Aorta (tissue), 5 donors: Measurements from ENCODE around the gene BET1. TPM values are rescaled to one million over a fixed set of nuclear protein-coding genes. Genes with fewer than 3 reads are reported as not detected.

Experiments used
- ATAC-seq: fragments of 200-7000 bp; cut with Tn5 transposase; one replicate; pipeline ENCODE4 v1.9.1; 2022; ENCODE audit warnings: moderate library complexity; ENCODE audit not compliant: low FRiP score
- DNase-seq, 2 donors: peaks; one replicate each; pipeline ENCODE4 v3.0.0-alpha.2; 2020
- H3K27ac ChIP-seq, 2 donors: one replicate each; pipeline ENCODE4 v1.5.1; 2013; ENCODE audit warnings: low read length in 2 of 2, mild to moderate bottlenecking in 2 of 2, moderate library complexity in 2 of 2, control low read depth in 1 of 2, inconsistent platforms in 1 of 2, low read depth in 1 of 2
- H3K27me3 ChIP-seq, 2 donors: one replicate each; pipeline ENCODE4 v1.6.1; 2013; ENCODE audit warnings: control low read depth in 1 of 2, low read length in 1 of 2, mild to moderate bottlenecking in 1 of 2, moderate library complexity in 1 of 2; ENCODE audit not compliant: insufficient read depth in 2 of 2, control insufficient read depth in 1 of 2
- H3K36me3 ChIP-seq, 2 donors: one replicate each; pipeline ENCODE4 v1.6.1; 2013; ENCODE audit warnings: control low read depth in 1 of 2, low read length in 1 of 2, mild to moderate bottlenecking in 1 of 2; ENCODE audit not compliant: insufficient read depth in 2 of 2, control insufficient read depth in 1 of 2
- H3K4me1 ChIP-seq, 2 donors: one replicate each; pipeline ENCODE4 v1.6.1; 2013; ENCODE audit warnings: low read length in 2 of 2, control low read depth in 1 of 2, mild to moderate bottlenecking in 1 of 2, moderate library complexity in 1 of 2; ENCODE audit not compliant: insufficient read depth in 2 of 2, control insufficient read depth in 1 of 2
- H3K4me3 ChIP-seq, 2 donors: one replicate each; pipeline ENCODE4 v1.5.1; 2013; ENCODE audit warnings: low read length in 2 of 2, control low read depth in 1 of 2, mild to moderate bottlenecking in 1 of 2
- H3K9me3 ChIP-seq: one replicate; pipeline ENCODE4 v1.6.1; 2013; ENCODE audit warnings: mild to moderate bottlenecking, low read length; ENCODE audit not compliant: control insufficient read depth
- WGBS, 2 donors: extraction: QIAGEN DNeasy Blood & Tissue Kit; methylation state at CpG; one replicate each; pipeline ENCODE4 v1.1.7; 2013; 5-methylcytosine and 5-hydroxymethylcytosine counted together
- intact Hi-C, 2 donors: fragments of 100-400 bp; cut with DNase I; formaldehyde crosslinking; loops; one replicate each; pipeline versions ENCODE4 v1.14.2 to v1.15.0; 2022
- polyA plus RNA-seq, 2 donors: library from polyadenylated mRNA; stranded (reverse); fragments of 200-250 nt; gene quantifications; one replicate each; pipeline ENCODE4 v1.2.3, GENCODE V29; 2013
- total RNA-seq, 2 donors: library from RNA; stranded (reverse); fragmentation: NEBNext Ultra II Directional; extraction: Animal tissue kit (Norgen Biotek cat#: 25700); gene quantifications; one replicate each; pipeline ENCODE4 v1.2.1, GENCODE V29; 2021
- donor health status: healthy with polysubstance abuse.
- donor health status: Bipolar disorder and iron deficiency.
- donor health status: DM: no; HTN: no; CAD: no.
- donor health status: DM: no; HTN: no; CAD: no.
- donor health status: DM: yes; HTN: yes; CAD: no.

Gene BET1
- total and polyA plus RNA-seq, 4 donors: 14.3 to 28.9 (median 20.8) TPM

GRCh38 chr7:94044806-94045205, 40.7 kb upstream of the BET1 start:
- intact Hi-C loops: no loop called here
- H3K36me3 ChIP-seq: no peaks in the 10 kb centered on the region
- DNase-seq (no peak), ATAC-seq (no peak)
- no peaks in the 10 kb centered on the region for H3K27me3 ChIP-seq
- H3K4me3 ChIP-seq: no peak overlapping the region
- no peaks in the 10 kb centered on the region for H3K4me1 ChIP-seq
- H3K27ac ChIP-seq: no peak overlapping the region
- no peaks in the 10 kb centered on the region for H3K9me3 ChIP-seq

GRCh38 chr7:94043299-94043698, 39.1 kb upstream of the BET1 start:
- Histone ChIP-seq H3K27me3 (no peaks in the 10 kb centered on the region), H3K4me1 (no peaks in the 10 kb centered on the region), H3K9me3 (no peaks in the 10 kb centered on the region), H3K4me3 (no peak overlapping the region), H3K36me3 (no peaks in the 10 kb centered on the region), H3K27ac (no peak overlapping the region)
- intact Hi-C loops: no loop called here
- WGBS, 2 donors: 52 to 68% methylated on average over 1 of the region's 1 CpG
- ATAC-seq (no peak), DNase-seq (no peak)

GRCh38 chr7:94042381-94042780, 38.2 kb upstream of the BET1 start:
- no peak for DNase-seq
- no peaks in the 10 kb centered on the region for H3K27me3 ChIP-seq
- H3K9me3 ChIP-seq: no peaks in the 10 kb centered on the region
- no peaks in the 10 kb centered on the region for H3K4me1 ChIP-seq
- intact Hi-C loops: no loop called here
- ATAC-seq: no peak
- 68 to 74% methylated on average over 3 of the region's 3 CpGs for WGBS, 2 donors
- no peak overlapping the region for H3K4me3 ChIP-seq
- no peaks in the 10 kb centered on the region for H3K36me3 ChIP-seq
- H3K27ac ChIP-seq: no peak overlapping the region

GRCh38 chr7:94041529-94041928, 37.4 kb upstream of the BET1 start:
- no peak for ATAC-seq

GRCh38 chr7:94040254-94040653, 36.1 kb upstream of the BET1 start:
- Histone ChIP-seq H3K27me3 (no peaks in the 10 kb centered on the region), H3K4me3 (no peak overlapping the region), H3K4me1 (no peaks in the 10 kb centered on the region), H3K27ac (no peak overlapping the region), H3K9me3 (no peaks in the 10 kb centered on the region), H3K36me3 (no peaks in the 10 kb centered on the region)
- no peak for DNase-seq
- intact Hi-C loops: no loop called here
- WGBS, 2 donors: 21 to 24% methylated on average over 2 of the region's 2 CpGs
- ATAC-seq: no peak

More at GRCh38 chr7:94041529-94041928, 37.4 kb upstream of the BET1 start:
- no peaks in the 10 kb centered on the region for H3K36me3 ChIP-seq
- H3K9me3 ChIP-seq: no peaks in the 10 kb centered on the region
- H3K27me3 ChIP-seq: no peaks in the 10 kb centered on the region
- DNase-seq: no peak
- no peaks in the 10 kb centered on the region for H3K4me1 ChIP-seq
- no peak overlapping the region for H3K4me3 ChIP-seq
- no peak overlapping the region for H3K27ac ChIP-seq
- intact Hi-C loops: no loop called here

GRCh38 chr7:94039368-94040035, 35.3 kb upstream of the BET1 start:
- DNase-seq (no peak), ATAC-seq (no peak)
- intact Hi-C loops: no loop called here
- H3K4me1 ChIP-seq: no peaks in the 10 kb centered on the region
- H3K4me3 ChIP-seq: no peak overlapping the region
- no peak overlapping the region for H3K27ac ChIP-seq
- 51 to 52% methylated on average over 9 of the region's 9 CpGs for WGBS, 2 donors
- no peaks in the 10 kb centered on the region for H3K27me3 ChIP-seq
- H3K36me3 ChIP-seq: no peaks in the 10 kb centered on the region
- H3K9me3 ChIP-seq: no peaks in the 10 kb centered on the region

GRCh38 chr7:94031865-94032264, 27.7 kb upstream of the BET1 start:
- Histone ChIP-seq H3K36me3 (no peaks in the 10 kb centered on the region), H3K4me3 (no peak overlapping the region), H3K9me3 (no peaks in the 10 kb centered on the region), H3K4me1 (no peaks in the 10 kb centered on the region), H3K27me3 (no peaks in the 10 kb centered on the region), H3K27ac (no peak overlapping the region)
- no peak for DNase-seq
- ATAC-seq: no peak
- WGBS, 2 donors: 52 to 66% methylated on average over 2 of the region's 2 CpGs
- intact Hi-C loops: no loop called here

GRCh38 chr7:94030634-94031033, 26.5 kb upstream of the BET1 start:
- WGBS, 2 donors: 68 to 82% methylated on average over 3 of the region's 3 CpGs
- Histone ChIP-seq H3K9me3 (no peaks in the 10 kb centered on the region), H3K27me3 (no peaks in the 10 kb centered on the region), H3K4me3 (no peak overlapping the region), H3K27ac (no peak overlapping the region), H3K4me1 (no peaks in the 10 kb centered on the region), H3K36me3 (no peaks in the 10 kb centered on the region)
- DNase-seq (no peak), ATAC-seq (no peak)
- intact Hi-C loops: no loop called here

- WGBS, 2 donors: 71 to 80% methylated on average over 3 of the region's 3 CpGs
These were observed 25.8 kb upstream of the BET1 start for GRCh38 chr7:94029976-94030375.

More at GRCh38 chr7:94029976-94030375, 25.8 kb upstream of the BET1 start:
- H3K27me3 ChIP-seq: no peaks in the 10 kb centered on the region
- ATAC-seq (no peak), DNase-seq (no peak)
- no peaks in the 10 kb centered on the region for H3K9me3 ChIP-seq
- no peak overlapping the region for H3K4me3 ChIP-seq
- no peaks in the 10 kb centered on the region for H3K4me1 ChIP-seq
- no peak overlapping the region for H3K27ac ChIP-seq
- no peaks in the 10 kb centered on the region for H3K36me3 ChIP-seq
- intact Hi-C loops: no loop called here
